ENCODE measurements around the gene PBXIP1. TPM values are rescaled to one million over a fixed set of nuclear protein-coding genes. Genes with fewer than 3 reads are reported as not detected.

PBXIP1 gene
- total RNA-seq, 3 donors from 2014 or later: 7.7 to 12.7 (median 9.5) TPM

GRCh38 chr1:154944401-154945159 lies 11.3 kb downstream of the PBXIP1 start:
- no peak overlapping the region for H3K4me3 Mint-ChIP-seq
- no peaks in the 10 kb centered on the region for H3K27me3 Mint-ChIP-seq (ENCODE audit: low read depth)
- H3K4me1 Mint-ChIP-seq (ENCODE audit: low read depth): peaks cover 52% of the 10 kb centered on the region
- DNase-seq: no peak
- H3K36me3 Mint-ChIP-seq (ENCODE audit: insufficient read depth): peaks cover 12% of the 10 kb centered on the region
- no peak for ATAC-seq
- H3K9me3 Mint-ChIP-seq: no peaks in the 10 kb centered on the region

GRCh38 chr1:154943649-154944400 lies 12.1 kb downstream of the PBXIP1 start:
- Mint-ChIP-seq H3K9me3 (no peaks in the 10 kb centered on the region), H3K4me3 (no peak overlapping the region), H3K4me1 (ENCODE audit: low read depth) (peaks cover 54% of the 10 kb centered on the region), H3K36me3 (ENCODE audit: insufficient read depth) (peaks cover 11% of the 10 kb centered on the region), H3K27me3 (ENCODE audit: low read depth) (no peaks in the 10 kb centered on the region)
- DNase-seq (peak; percentile 26), ATAC-seq (peak; percentile 45 to 57)

DNA sequence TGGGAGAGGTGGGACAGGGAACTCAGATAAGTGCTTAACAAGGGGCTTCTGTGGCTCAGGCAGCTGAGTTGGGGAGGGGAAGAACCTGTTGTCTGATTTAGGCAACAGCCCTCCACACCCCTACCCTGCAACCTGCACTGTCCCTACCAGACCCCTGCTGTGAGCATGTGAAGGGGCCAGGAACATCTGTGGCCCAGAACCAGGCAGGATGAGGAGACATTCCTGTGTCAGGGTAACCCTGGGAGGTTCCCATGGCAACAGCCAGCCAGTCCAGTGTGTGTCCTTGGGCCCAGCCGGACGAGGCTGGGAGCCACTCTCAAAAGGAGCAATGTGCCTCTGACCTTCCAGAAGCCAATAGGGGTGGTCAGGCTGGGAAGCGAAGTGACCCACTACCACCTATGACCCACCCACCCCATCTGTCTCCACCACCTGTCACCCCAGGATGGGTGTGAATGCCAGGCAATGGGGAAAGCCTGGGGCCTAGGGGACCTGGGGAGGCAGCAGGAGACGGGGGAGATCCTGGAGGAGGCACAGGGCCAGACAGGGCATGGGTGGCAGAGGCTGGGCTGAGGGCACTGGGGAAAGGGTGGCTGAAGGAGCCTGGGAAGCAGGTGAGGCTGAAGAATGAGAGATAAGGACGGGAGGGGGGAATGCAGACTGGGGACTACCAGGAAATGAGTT lies 14.4 kb downstream of the PBXIP1 start:
- DNase-seq (no peak), ATAC-seq (no peak)
- H3K36me3 Mint-ChIP-seq (ENCODE audit: insufficient read depth): peaks cover 4% of the 10 kb centered on the region
- H3K27me3 Mint-ChIP-seq (ENCODE audit: low read depth): no peaks in the 10 kb centered on the region
- H3K4me3 Mint-ChIP-seq: no peak overlapping the region
- no peaks in the 10 kb centered on the region for H3K9me3 Mint-ChIP-seq
- H3K4me1 Mint-ChIP-seq (ENCODE audit: low read depth): peaks cover 66% of the 10 kb centered on the region

GRCh38 chr1:154940651-154941194 lies 15.2 kb downstream of the PBXIP1 start:
- no peak for DNase-seq
- H3K4me3 Mint-ChIP-seq: no peak overlapping the region

DNA sequence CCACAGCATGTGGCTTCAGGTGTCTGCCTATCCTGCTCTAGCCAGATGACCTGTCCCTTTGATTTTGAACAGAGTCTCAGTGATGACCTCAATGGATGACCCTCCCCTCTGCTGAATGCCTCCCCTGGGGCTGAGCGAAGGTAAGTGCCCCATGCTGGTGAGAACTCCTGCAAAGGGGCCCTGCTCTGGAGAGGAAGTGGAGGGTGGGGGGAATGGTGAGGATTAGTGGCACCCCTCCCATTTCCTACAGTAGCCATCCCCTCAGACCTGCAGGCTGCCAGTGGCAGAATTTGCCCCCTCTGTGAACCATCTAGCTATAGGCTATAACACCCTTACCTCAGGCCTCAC lies 15.7 kb downstream of the PBXIP1 start:
- Mint-ChIP-seq H3K36me3 (ENCODE audit: insufficient read depth) (no peaks in the 10 kb centered on the region), H3K9me3 (no peaks in the 10 kb centered on the region), H3K27me3 (ENCODE audit: low read depth) (no peaks in the 10 kb centered on the region), H3K4me3 (no peak overlapping the region), H3K4me1 (ENCODE audit: low read depth) (peaks cover 73% of the 10 kb centered on the region)
- ATAC-seq (no peak), DNase-seq (no peak)

More at GRCh38 chr1:154940651-154941194, 15.2 kb downstream of the PBXIP1 start:
- Mint-ChIP-seq H3K9me3 (no peaks in the 10 kb centered on the region), H3K36me3 (ENCODE audit: insufficient read depth) (no peaks in the 10 kb centered on the region), H3K27me3 (ENCODE audit: low read depth) (no peaks in the 10 kb centered on the region), H3K4me1 (ENCODE audit: low read depth) (peaks cover 68% of the 10 kb centered on the region)
- no peak for ATAC-seq

- H3K27me3 Mint-ChIP-seq (ENCODE audit: low read depth): no peaks in the 10 kb centered on the region
- H3K36me3 Mint-ChIP-seq (ENCODE audit: insufficient read depth): no peaks in the 10 kb centered on the region
- DNase-seq: no peak
- no peaks in the 10 kb centered on the region for H3K9me3 Mint-ChIP-seq
- ATAC-seq: no peak
- H3K4me1 Mint-ChIP-seq (ENCODE audit: low read depth): peaks cover 71% of the 10 kb centered on the region
- H3K4me3 Mint-ChIP-seq: peak overlapping the region; percentile 52
These were observed 17.1 kb downstream of the PBXIP1 start for GRCh38 chr1:154938604-154939399.

DNA sequence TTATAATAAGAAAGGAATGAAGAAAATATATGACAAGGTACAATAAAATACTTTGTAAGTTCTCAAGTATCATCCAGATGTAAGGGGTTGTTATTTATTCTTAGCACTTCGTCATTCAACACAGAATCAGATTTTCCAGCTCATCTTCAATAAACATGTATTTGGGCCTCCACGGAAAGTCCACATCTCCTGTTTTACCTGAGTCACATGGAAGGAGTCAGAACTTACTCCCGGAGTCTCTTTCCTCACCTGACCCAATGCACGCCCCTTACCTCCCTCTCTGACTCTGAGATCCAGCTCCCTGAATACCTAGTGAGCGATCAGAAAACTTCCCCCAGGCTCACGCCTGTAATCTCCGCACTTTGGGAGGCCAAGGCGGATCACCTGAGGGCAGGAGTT lies 17.9 kb downstream of the PBXIP1 start:
- no peak for ATAC-seq
- H3K4me1 Mint-ChIP-seq (ENCODE audit: low read depth): peaks cover 63% of the 10 kb centered on the region
- H3K36me3 Mint-ChIP-seq (ENCODE audit: insufficient read depth): no peaks in the 10 kb centered on the region
- peak overlapping the region; percentile 96 for H3K4me3 Mint-ChIP-seq
- no peaks in the 10 kb centered on the region for H3K9me3 Mint-ChIP-seq
- H3K27me3 Mint-ChIP-seq (ENCODE audit: low read depth): no peaks in the 10 kb centered on the region
- DNase-seq: no peak

DNA sequence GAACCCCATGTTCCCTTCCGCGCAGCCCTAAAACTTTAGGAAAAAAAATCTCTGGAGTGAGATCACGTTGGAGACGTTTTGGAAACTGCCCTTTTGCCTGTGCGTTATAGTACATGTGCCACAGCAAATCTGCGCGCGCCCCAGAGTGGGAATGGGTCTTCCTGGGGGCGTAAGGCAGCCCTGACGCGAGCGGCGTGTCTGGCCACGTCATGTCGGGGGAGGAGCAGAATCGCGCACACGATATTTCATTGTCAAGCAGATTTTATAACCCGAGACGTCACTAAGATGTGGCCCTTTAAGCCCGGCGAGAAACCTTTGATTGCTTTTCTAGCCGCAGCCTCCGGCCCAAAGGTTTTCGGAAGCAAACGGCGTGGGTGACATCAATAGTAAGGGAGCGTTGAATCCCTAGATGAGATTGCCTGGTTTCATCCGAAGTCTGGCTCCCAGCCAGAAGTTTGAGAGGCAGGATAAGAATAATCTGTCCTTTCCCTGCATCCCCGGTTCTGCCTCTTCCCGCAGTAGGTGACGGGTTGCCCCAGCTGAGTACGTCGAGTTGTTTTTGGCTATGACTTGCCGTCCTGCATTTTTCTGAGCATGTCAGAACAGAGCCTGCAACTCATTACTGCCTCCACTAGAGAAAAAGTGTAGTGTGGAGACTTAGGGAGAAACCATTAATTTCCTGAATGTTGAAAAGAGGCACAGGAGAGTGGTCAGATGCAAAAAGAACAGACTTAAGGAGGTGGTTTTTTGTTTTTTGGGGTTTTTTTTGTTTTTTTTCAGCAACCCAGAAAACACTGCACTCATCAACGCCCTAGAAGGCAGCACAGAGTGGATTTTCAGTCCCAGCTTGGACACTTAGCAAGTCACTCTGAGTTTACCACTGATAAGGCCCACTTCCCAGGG lies 18.6 kb downstream of the PBXIP1 start:
- ATAC-seq (peak; percentile 70 to 78), DNase-seq (peak; percentile 85)
- no peaks in the 10 kb centered on the region for H3K9me3 Mint-ChIP-seq
- no peaks in the 10 kb centered on the region for H3K27me3 Mint-ChIP-seq (ENCODE audit: low read depth)
- H3K4me3 Mint-ChIP-seq: peak overlapping the region; percentile 96
- peaks cover 57% of the 10 kb centered on the region for H3K4me1 Mint-ChIP-seq (ENCODE audit: low read depth)
- H3K36me3 Mint-ChIP-seq (ENCODE audit: insufficient read depth): no peaks in the 10 kb centered on the region

- peak within 1 kb of the TSS; percentile 96 for H3K4me3 Mint-ChIP-seq
- peak; percentile 89 to 90 for ATAC-seq
- no peaks in the 10 kb centered on the region for H3K36me3 Mint-ChIP-seq (ENCODE audit: insufficient read depth)
- H3K27me3 Mint-ChIP-seq (ENCODE audit: low read depth): no peaks in the 10 kb centered on the region
- DNase-seq: peak; percentile 92
- H3K4me1 Mint-ChIP-seq (ENCODE audit: low read depth): peaks cover 51% of the 10 kb centered on the region
- no peaks in the 10 kb centered on the region for H3K9me3 Mint-ChIP-seq
These were observed 19.3 kb downstream of the PBXIP1 start, which contains the start of gene PMVK for GRCh38 chr1:154936555-154937084. Gene PMVK (minus strand): TSS chr1:154936719. CDS start chr1:154936685, 34 bp downstream.

GRCh38 chr1:154935749-154936554 lies 19.9 kb downstream of the PBXIP1 start:
- Mint-ChIP-seq H3K9me3 (no peaks in the 10 kb centered on the region), H3K4me3 (peak overlapping the region; percentile 96), H3K4me1 (ENCODE audit: low read depth) (peaks cover 45% of the 10 kb centered on the region), H3K36me3 (ENCODE audit: insufficient read depth) (no peaks in the 10 kb centered on the region), H3K27me3 (ENCODE audit: low read depth) (no peaks in the 10 kb centered on the region)
- DNase-seq: no peak
- ATAC-seq: no peak

GRCh38 chr1:154934358-154934948 lies 21.4 kb downstream of the PBXIP1 start:
- Mint-ChIP-seq H3K9me3 (no peaks in the 10 kb centered on the region), H3K4me1 (ENCODE audit: low read depth) (peaks cover 33% of the 10 kb centered on the region), H3K4me3 (no peak overlapping the region), H3K36me3 (ENCODE audit: insufficient read depth) (no peaks in the 10 kb centered on the region), H3K27me3 (ENCODE audit: low read depth) (no peaks in the 10 kb centered on the region)
- DNase-seq: no peak
- ATAC-seq: no peak

GRCh38 chr1:154931940-154932487 lies 23.9 kb downstream of the PBXIP1 start:
- ATAC-seq: no peak
- no peak for DNase-seq
- H3K4me3 Mint-ChIP-seq: no peak overlapping the region
- peaks cover 8% of the 10 kb centered on the region for H3K36me3 Mint-ChIP-seq (ENCODE audit: insufficient read depth)
- no peaks in the 10 kb centered on the region for H3K9me3 Mint-ChIP-seq
- H3K27me3 Mint-ChIP-seq (ENCODE audit: low read depth): no peaks in the 10 kb centered on the region
- H3K4me1 Mint-ChIP-seq (ENCODE audit: low read depth): peaks cover 14% of the 10 kb centered on the region

Data from activated T-cell treated with anti-CD3 and anti-CD28 coated beads, Interleukin-2, amount 50 U/mL, for 4 hours (primary cell).